Panc1 (cell line): ENCODE measurements around the gene CORIN. TPM values are rescaled to one million over a fixed set of nuclear protein-coding genes. Genes with fewer than 3 reads are reported as not detected.

ENCODE experiments used
- ATAC-seq: fragments of 200-7000 bp; cut with Tn5 transposase; 2 replicates; pipeline ENCODE4 v1.9.1; 2020; ENCODE audit warnings: mild to moderate bottlenecking, moderate library complexity
- BruUV-seq: library from RNA; stranded (reverse); fragments of 400-500 nt; replicated peaks from 2 replicates; lab custom pipeline; 2021; lab: Mats Ljungman, UMichigan
- CTCF ChIA-PET: fragments of 300-600 bp; sonication (Branson Sonifier 250); formaldehyde crosslinking; loops from one replicate; lab custom pipeline; 2022; ENCODE audit warnings: antibody characterized with exemption; lab: Charles Lee
- POLR2A ChIA-PET: fragments of 300-600 bp; sonication (Branson Sonifier 250); formaldehyde crosslinking; loops from one replicate; lab custom pipeline; 2022; ENCODE audit warnings: antibody characterized with exemption; lab: Charles Lee
- DNase-seq: peaks from one replicate; pipeline ENCODE4 v3.0.0-alpha.2; 2010; ENCODE audit warnings: low read depth, low spot score
- H3K27ac ChIP-seq: 2 replicates; pipeline ENCODE4 v1.5.1; 2011; ENCODE audit warnings: mild to moderate bottlenecking, low read length, inconsistent platforms
- H3K27me3 ChIP-seq: fragments of 200-500 bp; sonication (Bioruptor generic); 2 replicates; pipeline ENCODE4 v1.6.0; 2014; ENCODE audit warnings: low read length, inconsistent platforms; ENCODE audit not compliant: control insufficient read depth, insufficient read depth
- H3K36me3 ChIP-seq: fragments of 200-500 bp; sonication (Bioruptor generic); 2 replicates; pipeline ENCODE4 v1.5.1; 2014; ENCODE audit warnings: inconsistent platforms, mild to moderate bottlenecking, low read length, moderate library complexity; ENCODE audit not compliant: control insufficient read depth, insufficient read depth
- H3K4me1 ChIP-seq: 2 replicates; pipeline ENCODE4 v1.5.1; 2011; ENCODE audit warnings: inconsistent platforms, mild to moderate bottlenecking, low read length, moderate library complexity; ENCODE audit not compliant: control insufficient read depth, insufficient read depth
- H3K4me3 ChIP-seq, 2 experiments: 2 replicates each; pipeline ENCODE4 v1.5.1; 2011 to 2012; ENCODE audit warnings: low read depth in 2 of 2, low read length in 2 of 2, mild to moderate bottlenecking in 2 of 2, inconsistent platforms in 1 of 2, moderate library complexity in 1 of 2
- H3K9me3 ChIP-seq: fragments of 200-500 bp; sonication (Bioruptor generic); 2 replicates; pipeline ENCODE4 v1.5.1; 2014; ENCODE audit warnings: low read depth, mild to moderate bottlenecking, inconsistent platforms, low read length, moderate library complexity; ENCODE audit not compliant: control insufficient read depth, insufficient read depth
- POLR2AphosphoS5 ChIP-seq: IDR thresholded peaks from 2 replicates; pipeline ENCODE4 v1.6.1; 2012; ENCODE audit warnings: mild to moderate bottlenecking, low read depth, low read length, moderate library complexity
- SIN3A ChIP-seq: IDR thresholded peaks from 2 replicates; pipeline ENCODE4 v1.6.1; 2012; ENCODE audit warnings: low read depth, mild to moderate bottlenecking, low read length, moderate library complexity, borderline replicate concordance; ENCODE audit not compliant: insufficient read depth
- TCF7L2 ChIP-seq: IDR thresholded peaks from 2 replicates; pipeline ENCODE4 v1.6.1; 2011; ENCODE audit warnings: mild to moderate bottlenecking, low read depth, low read length, inconsistent platforms
- in situ Hi-C: cut with HindIII; loops from 2 replicates; pipeline ENCODE4 v1.10.0; 2016; ENCODE audit warnings: low sequenced_read_pairs, low pct_unique_long_range_greater_than_20kb
- intact Hi-C: fragments of 100-400 bp; cut with micrococcal nuclease; formaldehyde crosslinking; loops from one replicate; pipeline ENCODE4 v1.10.0; 2022; ENCODE audit not compliant: unreplicated experiment
- total RNA-seq: library from RNA; stranded (reverse); gene quantifications from one replicate; pipeline ENCODE4 v1.2.1, GENCODE V29; 2021; ENCODE audit not compliant: unreplicated experiment
- TF ChIP-seq, protein P1 (sequence below): fragments of 450-650 bp; IDR thresholded peaks from 2 replicates; pipeline ENCODE4 v1.5.1; 2017; ENCODE audit warnings: mild to moderate bottlenecking
- TF ChIP-seq, protein P2 (sequence below), 2 experiments: IDR thresholded peaks; 2 replicates each; pipeline ENCODE4 v1.6.1; 2011 to 2012; ENCODE audit warnings: low read depth in 2 of 2, control low read depth in 1 of 2, low read length in 1 of 2, mild to moderate bottlenecking in 1 of 2, moderate library complexity in 1 of 2; ENCODE audit not compliant: insufficient read depth in 1 of 2

The CORIN gene
- total RNA-seq, 1 experiment from 2014 or later: not detected

DNA sequence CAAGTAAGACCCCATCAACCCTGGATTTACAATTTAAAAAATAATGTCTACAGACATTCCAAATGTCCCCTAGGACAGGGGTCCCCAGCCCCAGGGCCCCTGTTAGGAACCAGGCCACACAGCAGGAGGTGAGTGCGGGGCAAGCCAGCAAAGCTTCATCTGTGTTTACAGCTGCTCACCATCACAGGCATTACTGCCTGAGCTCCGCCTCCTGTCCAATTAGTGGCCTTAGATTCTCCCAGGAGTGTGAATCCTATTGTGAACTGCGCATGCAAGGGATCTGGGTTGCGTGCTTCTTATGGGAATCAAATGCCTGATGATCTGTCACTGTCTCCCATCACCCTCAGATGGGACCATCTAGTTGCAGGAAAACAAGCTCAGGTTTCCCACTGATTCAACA lies 206.7 kb downstream of the CORIN start:
- DNase-seq: no peak
- no peak for TF ChIP-seq POLR2AphosphoS5
- TF ChIP-seq SIN3A: no peak
- TF ChIP-seq, protein P1, sequence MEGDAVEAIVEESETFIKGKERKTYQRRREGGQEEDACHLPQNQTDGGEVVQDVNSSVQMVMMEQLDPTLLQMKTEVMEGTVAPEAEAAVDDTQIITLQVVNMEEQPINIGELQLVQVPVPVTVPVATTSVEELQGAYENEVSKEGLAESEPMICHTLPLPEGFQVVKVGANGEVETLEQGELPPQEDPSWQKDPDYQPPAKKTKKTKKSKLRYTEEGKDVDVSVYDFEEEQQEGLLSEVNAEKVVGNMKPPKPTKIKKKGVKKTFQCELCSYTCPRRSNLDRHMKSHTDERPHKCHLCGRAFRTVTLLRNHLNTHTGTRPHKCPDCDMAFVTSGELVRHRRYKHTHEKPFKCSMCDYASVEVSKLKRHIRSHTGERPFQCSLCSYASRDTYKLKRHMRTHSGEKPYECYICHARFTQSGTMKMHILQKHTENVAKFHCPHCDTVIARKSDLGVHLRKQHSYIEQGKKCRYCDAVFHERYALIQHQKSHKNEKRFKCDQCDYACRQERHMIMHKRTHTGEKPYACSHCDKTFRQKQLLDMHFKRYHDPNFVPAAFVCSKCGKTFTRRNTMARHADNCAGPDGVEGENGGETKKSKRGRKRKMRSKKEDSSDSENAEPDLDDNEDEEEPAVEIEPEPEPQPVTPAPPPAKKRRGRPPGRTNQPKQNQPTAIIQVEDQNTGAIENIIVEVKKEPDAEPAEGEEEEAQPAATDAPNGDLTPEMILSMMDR: no peak
- no peak for TF ChIP-seq TCF7L2
- TF ChIP-seq, protein P2, sequence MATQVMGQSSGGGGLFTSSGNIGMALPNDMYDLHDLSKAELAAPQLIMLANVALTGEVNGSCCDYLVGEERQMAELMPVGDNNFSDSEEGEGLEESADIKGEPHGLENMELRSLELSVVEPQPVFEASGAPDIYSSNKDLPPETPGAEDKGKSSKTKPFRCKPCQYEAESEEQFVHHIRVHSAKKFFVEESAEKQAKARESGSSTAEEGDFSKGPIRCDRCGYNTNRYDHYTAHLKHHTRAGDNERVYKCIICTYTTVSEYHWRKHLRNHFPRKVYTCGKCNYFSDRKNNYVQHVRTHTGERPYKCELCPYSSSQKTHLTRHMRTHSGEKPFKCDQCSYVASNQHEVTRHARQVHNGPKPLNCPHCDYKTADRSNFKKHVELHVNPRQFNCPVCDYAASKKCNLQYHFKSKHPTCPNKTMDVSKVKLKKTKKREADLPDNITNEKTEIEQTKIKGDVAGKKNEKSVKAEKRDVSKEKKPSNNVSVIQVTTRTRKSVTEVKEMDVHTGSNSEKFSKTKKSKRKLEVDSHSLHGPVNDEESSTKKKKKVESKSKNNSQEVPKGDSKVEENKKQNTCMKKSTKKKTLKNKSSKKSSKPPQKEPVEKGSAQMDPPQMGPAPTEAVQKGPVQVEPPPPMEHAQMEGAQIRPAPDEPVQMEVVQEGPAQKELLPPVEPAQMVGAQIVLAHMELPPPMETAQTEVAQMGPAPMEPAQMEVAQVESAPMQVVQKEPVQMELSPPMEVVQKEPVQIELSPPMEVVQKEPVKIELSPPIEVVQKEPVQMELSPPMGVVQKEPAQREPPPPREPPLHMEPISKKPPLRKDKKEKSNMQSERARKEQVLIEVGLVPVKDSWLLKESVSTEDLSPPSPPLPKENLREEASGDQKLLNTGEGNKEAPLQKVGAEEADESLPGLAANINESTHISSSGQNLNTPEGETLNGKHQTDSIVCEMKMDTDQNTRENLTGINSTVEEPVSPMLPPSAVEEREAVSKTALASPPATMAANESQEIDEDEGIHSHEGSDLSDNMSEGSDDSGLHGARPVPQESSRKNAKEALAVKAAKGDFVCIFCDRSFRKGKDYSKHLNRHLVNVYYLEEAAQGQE (IDR thresholded peaks at IDR 0.05; ENCODE audit: insufficient read depth in 1 of 2, low read depth in 2 of 2, low read length in 1 of 2): no peak
- in situ Hi-C loops: no loop called here
- no peak for ATAC-seq
- POLR2A ChIA-PET: no interaction called here
- Histone ChIP-seq H3K27me3 (no peaks in the 10 kb centered on the region), H3K27ac (no peak overlapping the region), H3K9me3 (no peaks in the 10 kb centered on the region), H3K4me1 (no peaks in the 10 kb centered on the region), H3K4me3 (no peak overlapping the region), H3K36me3 (no peaks in the 10 kb centered on the region)
- BruUV-seq: no TSS peak
- CTCF ChIA-PET: no interaction called here
- intact Hi-C loops: no loop called here

DNA sequence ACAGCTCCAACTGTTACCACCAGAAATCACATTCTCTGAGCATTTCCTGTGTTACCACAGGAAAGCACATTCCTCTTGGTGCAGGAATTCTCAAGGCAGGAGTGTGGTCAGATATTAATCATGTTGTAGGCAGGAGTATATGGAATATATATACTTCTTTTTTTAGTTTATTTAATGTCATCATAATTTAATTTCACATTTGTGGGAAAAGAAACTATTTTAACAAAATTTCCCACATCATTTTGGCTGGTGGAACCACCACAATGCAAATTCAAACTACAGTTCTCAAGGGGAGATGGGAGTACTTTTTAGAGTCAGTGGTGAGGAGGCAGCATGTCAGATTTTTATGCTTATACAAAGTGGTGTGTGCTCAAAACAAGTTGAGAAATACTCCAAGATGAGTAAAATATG lies 213.8 kb downstream of the CORIN start:
- H3K27ac ChIP-seq: no peak overlapping the region
- in situ Hi-C loops (no loop called here), intact Hi-C loops (no loop called here)
- ChIA-PET POLR2A (no interaction called here), CTCF (no interaction called here)
- ATAC-seq (no peak), DNase-seq (no peak)
- no peaks in the 10 kb centered on the region for H3K27me3 ChIP-seq
- H3K4me3 ChIP-seq: no peak overlapping the region
- H3K36me3 ChIP-seq: no peaks in the 10 kb centered on the region
- no TSS peak for BruUV-seq
- H3K4me1 ChIP-seq: no peaks in the 10 kb centered on the region
- TF ChIP-seq TCF7L2 (no peak), POLR2AphosphoS5 (no peak), SIN3A (no peak)
- TF ChIP-seq, protein P2 (IDR thresholded peaks at IDR 0.05; ENCODE audit: insufficient read depth in 1 of 2, low read depth in 2 of 2, low read length in 1 of 2): no peak
- TF ChIP-seq, protein P1: no peak
- H3K9me3 ChIP-seq: no peaks in the 10 kb centered on the region
